Measurements from ENCODE around the gene KMT2C. TPM values are rescaled to one million over a fixed set of nuclear protein-coding genes. Genes with fewer than 3 reads are reported as not detected.
"Not testable (repeated sequence)": the region's sequence is repeated elsewhere in the genome, so short reads cannot be mapped to it uniquely, and the experiment has no call there.

The KMT2C gene
- total RNA-seq, 1 donor, result 36.2 TPM

DNA sequence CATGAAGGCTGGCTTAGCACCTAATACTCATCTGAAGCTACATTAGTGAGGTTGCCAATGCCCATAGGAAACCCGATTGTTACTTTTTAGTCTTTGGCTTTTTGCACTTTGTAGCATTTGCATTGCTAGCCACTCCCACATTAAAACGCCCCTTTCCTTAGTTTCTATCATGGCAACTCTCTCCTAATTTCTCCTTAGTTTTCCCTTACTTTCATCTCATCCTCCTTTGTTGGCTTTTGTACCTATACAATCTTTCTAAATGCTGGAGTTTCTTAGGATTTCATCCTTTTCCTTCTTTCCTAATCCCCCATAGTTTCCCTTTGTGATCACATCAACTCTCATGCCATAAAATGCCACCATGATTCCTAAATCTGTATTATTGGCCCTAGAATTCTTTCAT, 168.9 kb downstream of the KMT2C start:
- H4K20me1 ChIP-seq (ENCODE audit: insufficient read depth, low read length); H3K27ac ChIP-seq (ENCODE audit: low read depth, low read length); H3K36me3 ChIP-seq (ENCODE audit: insufficient read depth, low read length); H3K4me2 ChIP-seq (ENCODE audit: insufficient read depth, low read length); H3K4me1 ChIP-seq (ENCODE audit: insufficient read depth, low read length); H3K79me2 ChIP-seq (ENCODE audit: insufficient read depth, low read length); DNase-seq (ENCODE audit: insufficient read length, low spot score, missing footprints); H2AFZ ChIP-seq (ENCODE audit: low read length); H3K9me3 ChIP-seq (ENCODE audit: low read depth, low read length); H3K27me3 ChIP-seq (ENCODE audit: insufficient read depth, low read length); H3K4me3 ChIP-seq (ENCODE audit: insufficient read depth, low read length): not testable (repeated sequence)

DNA sequence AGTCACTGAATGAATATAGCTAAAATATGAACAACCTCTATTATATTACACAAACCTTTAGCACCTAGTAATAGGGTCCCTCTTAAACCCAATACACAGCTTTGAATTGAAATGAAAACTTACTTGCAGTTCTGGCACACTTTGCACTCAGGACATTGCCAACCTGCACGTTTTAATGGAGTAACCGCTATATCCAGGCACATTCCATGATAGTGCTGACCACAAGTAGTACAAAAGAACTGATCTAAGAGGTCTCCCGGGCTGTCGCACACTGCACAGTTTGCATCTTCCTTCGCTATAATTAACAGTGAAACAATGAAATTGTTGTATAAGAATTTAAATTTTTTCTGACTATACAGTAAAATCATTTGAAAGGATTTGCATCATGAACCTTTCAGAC, 170.9 kb downstream of the KMT2C start:
- not testable (repeated sequence) for H3K4me2 ChIP-seq (ENCODE audit: insufficient read depth, low read length); H3K9me3 ChIP-seq (ENCODE audit: low read depth, low read length); H3K79me2 ChIP-seq (ENCODE audit: insufficient read depth, low read length); H3K36me3 ChIP-seq (ENCODE audit: insufficient read depth, low read length); H3K4me3 ChIP-seq (ENCODE audit: insufficient read depth, low read length); H3K4me1 ChIP-seq (ENCODE audit: insufficient read depth, low read length); H4K20me1 ChIP-seq (ENCODE audit: insufficient read depth, low read length); H2AFZ ChIP-seq (ENCODE audit: low read length); DNase-seq (ENCODE audit: insufficient read length, low spot score, missing footprints); H3K27ac ChIP-seq (ENCODE audit: low read depth, low read length); H3K27me3 ChIP-seq (ENCODE audit: insufficient read depth, low read length)

DNA sequence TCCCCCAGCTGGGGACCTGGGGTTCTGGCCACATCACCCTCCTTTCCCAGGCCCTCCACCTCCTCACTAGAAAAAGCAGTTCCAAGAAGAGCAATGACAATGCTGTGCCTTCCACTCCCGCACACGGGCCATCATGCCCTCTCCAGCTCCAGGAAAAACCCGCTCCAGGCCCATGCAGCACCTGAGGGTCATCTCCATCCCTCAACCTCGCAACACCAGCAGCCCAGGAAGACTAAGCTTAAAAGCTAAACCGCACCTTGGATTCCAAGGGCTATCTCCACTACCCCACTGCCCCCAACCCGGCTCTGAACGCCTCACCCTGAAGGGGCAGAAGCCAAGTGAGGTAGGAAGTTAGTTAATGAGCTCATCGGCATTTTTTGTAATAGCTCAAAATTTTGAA, 173.7 kb downstream of the KMT2C start:
- H3K36me3 ChIP-seq (ENCODE audit: insufficient read depth, low read length), result peaks cover 11% of the 10 kb centered on the region
- not testable (repeated sequence) for H3K4me3 ChIP-seq (ENCODE audit: insufficient read depth, low read length); DNase-seq (ENCODE audit: insufficient read length, low spot score, missing footprints); H3K4me1 ChIP-seq (ENCODE audit: insufficient read depth, low read length); H2AFZ ChIP-seq (ENCODE audit: low read length); H3K27me3 ChIP-seq (ENCODE audit: insufficient read depth, low read length); H3K27ac ChIP-seq (ENCODE audit: low read depth, low read length); H3K4me2 ChIP-seq (ENCODE audit: insufficient read depth, low read length); H3K79me2 ChIP-seq (ENCODE audit: insufficient read depth, low read length); H4K20me1 ChIP-seq (ENCODE audit: insufficient read depth, low read length); H3K9me3 ChIP-seq (ENCODE audit: low read depth, low read length)

DNA sequence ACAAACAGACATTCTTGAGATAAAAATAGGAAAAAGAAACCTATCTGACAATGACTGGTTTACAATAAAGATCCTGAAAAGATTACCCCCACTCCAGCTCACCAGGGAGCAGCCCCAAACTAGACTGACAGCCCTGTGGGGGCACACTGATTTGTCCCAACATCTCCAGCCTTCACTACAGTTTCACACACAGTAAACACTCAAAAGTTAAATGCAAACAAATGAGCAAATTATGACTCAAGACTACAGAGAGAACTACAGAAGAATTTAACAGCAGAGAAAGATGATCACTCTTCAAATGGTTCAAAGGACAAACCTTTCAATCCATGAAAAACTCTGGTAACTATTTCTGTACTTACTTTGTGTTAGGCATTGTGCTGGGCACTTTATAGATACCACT, 176.2 kb downstream of the KMT2C start:
- peaks cover 11% of the 10 kb centered on the region for H3K36me3 ChIP-seq (ENCODE audit: insufficient read depth, low read length)
- H3K4me2 ChIP-seq (ENCODE audit: insufficient read depth, low read length); H3K27ac ChIP-seq (ENCODE audit: low read depth, low read length); H4K20me1 ChIP-seq (ENCODE audit: insufficient read depth, low read length); H2AFZ ChIP-seq (ENCODE audit: low read length); H3K4me1 ChIP-seq (ENCODE audit: insufficient read depth, low read length); H3K4me3 ChIP-seq (ENCODE audit: insufficient read depth, low read length); H3K27me3 ChIP-seq (ENCODE audit: insufficient read depth, low read length); DNase-seq (ENCODE audit: insufficient read length, low spot score, missing footprints); H3K9me3 ChIP-seq (ENCODE audit: low read depth, low read length); H3K79me2 ChIP-seq (ENCODE audit: insufficient read depth, low read length): not testable (repeated sequence)

DNA sequence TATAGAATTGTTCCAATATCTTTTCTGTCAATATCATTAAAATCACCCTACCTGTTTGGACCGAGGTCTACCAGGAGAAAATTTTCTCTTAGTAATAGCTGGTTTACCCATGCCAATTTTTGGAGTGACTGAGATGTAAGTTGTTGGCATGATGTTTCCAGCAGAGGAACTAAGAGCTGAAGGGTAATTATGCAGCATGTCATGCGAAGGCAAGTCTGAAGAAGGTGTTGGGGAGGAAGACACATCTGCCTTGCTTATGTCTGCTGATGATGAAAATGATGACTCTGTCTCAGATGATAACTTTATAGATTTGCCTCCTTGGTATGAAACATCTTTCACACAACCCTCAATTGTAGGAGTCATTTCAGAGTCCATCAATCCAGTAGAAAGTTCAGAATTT, 188.0 kb downstream of the KMT2C start:
- not testable (repeated sequence) for H3K27ac ChIP-seq (ENCODE audit: low read depth, low read length); H3K4me3 ChIP-seq (ENCODE audit: insufficient read depth, low read length); DNase-seq (ENCODE audit: insufficient read length, low spot score, missing footprints); H4K20me1 ChIP-seq (ENCODE audit: insufficient read depth, low read length); H2AFZ ChIP-seq (ENCODE audit: low read length); H3K79me2 ChIP-seq (ENCODE audit: insufficient read depth, low read length); H3K4me1 ChIP-seq (ENCODE audit: insufficient read depth, low read length); H3K4me2 ChIP-seq (ENCODE audit: insufficient read depth, low read length); H3K27me3 ChIP-seq (ENCODE audit: insufficient read depth, low read length); H3K9me3 ChIP-seq (ENCODE audit: low read depth, low read length)
- peaks cover 16% of the 10 kb centered on the region for H3K36me3 ChIP-seq (ENCODE audit: insufficient read depth, low read length)

DNA sequence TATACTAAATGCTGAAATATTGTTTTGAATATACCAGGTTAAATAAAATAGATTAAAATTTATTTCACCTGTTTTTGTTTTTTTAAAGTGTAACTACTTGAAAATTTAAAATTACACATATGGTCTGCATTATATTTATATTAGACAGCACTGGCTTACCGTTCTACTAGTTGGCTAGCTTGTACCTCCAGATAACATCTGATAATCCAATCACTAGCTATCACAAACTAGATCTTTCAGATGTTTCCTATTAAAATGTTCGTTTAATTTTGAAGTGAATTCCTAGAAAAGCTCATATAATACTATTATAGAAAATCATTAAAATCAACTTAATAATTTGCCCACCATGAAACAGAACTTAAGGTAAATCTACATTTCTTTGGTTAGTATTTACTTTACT, 190.4 kb downstream of the KMT2C start:
- not testable (repeated sequence) for H3K27ac ChIP-seq (ENCODE audit: low read depth, low read length); H3K9me3 ChIP-seq (ENCODE audit: low read depth, low read length); H3K4me3 ChIP-seq (ENCODE audit: insufficient read depth, low read length); DNase-seq (ENCODE audit: insufficient read length, low spot score, missing footprints); H3K36me3 ChIP-seq (ENCODE audit: insufficient read depth, low read length); H3K27me3 ChIP-seq (ENCODE audit: insufficient read depth, low read length); H3K4me2 ChIP-seq (ENCODE audit: insufficient read depth, low read length); H4K20me1 ChIP-seq (ENCODE audit: insufficient read depth, low read length); H2AFZ ChIP-seq (ENCODE audit: low read length); H3K79me2 ChIP-seq (ENCODE audit: insufficient read depth, low read length); H3K4me1 ChIP-seq (ENCODE audit: insufficient read depth, low read length)

DNA sequence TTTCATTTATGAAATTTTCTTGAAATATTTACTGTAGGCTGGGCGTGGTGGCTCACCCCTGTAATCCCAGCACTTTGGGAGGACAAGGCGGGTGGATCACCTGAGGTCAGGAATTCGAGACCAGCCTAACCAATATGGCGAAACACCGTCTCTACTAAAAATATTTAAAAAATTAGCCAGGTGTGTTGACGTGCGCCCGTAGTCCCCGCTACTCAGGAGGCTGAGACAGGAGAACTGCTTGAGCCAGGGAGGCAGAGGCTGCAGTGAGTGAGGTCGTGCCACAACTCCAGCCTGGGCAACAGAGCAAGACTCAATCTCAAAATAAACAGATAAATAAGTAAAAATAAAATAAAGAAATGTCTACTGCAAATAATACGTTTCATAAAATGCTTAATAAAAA, 192.3 kb downstream of the KMT2C start:
- not testable (repeated sequence) for H3K9me3 ChIP-seq (ENCODE audit: low read depth, low read length); H3K27ac ChIP-seq (ENCODE audit: low read depth, low read length); H3K27me3 ChIP-seq (ENCODE audit: insufficient read depth, low read length); DNase-seq (ENCODE audit: insufficient read length, low spot score, missing footprints); H3K4me3 ChIP-seq (ENCODE audit: insufficient read depth, low read length); H2AFZ ChIP-seq (ENCODE audit: low read length); H3K4me1 ChIP-seq (ENCODE audit: insufficient read depth, low read length); H3K4me2 ChIP-seq (ENCODE audit: insufficient read depth, low read length); H4K20me1 ChIP-seq (ENCODE audit: insufficient read depth, low read length); H3K36me3 ChIP-seq (ENCODE audit: insufficient read depth, low read length); H3K79me2 ChIP-seq (ENCODE audit: insufficient read depth, low read length)

DNA sequence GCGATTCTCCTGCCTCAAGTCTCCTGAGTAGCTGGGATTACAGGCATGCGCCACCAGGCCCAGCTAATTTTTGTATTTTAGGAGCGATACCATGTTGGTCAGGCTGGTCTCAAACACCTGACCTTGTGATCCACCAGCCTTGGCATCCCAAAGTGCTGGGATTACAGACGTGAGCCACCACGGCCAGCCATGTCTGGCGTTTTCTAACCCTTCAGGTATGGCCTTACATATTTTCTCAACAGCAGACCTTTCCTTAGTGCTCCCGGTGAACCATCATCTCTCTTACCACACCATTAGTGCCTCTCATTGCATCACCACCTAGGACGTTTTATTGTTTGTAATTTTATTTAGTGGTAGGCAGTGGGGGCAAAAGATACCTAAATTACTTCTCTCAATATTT, 194.5 kb downstream of the KMT2C start:
- H3K79me2 ChIP-seq (ENCODE audit: insufficient read depth, low read length), result not testable (repeated sequence)

DNA sequence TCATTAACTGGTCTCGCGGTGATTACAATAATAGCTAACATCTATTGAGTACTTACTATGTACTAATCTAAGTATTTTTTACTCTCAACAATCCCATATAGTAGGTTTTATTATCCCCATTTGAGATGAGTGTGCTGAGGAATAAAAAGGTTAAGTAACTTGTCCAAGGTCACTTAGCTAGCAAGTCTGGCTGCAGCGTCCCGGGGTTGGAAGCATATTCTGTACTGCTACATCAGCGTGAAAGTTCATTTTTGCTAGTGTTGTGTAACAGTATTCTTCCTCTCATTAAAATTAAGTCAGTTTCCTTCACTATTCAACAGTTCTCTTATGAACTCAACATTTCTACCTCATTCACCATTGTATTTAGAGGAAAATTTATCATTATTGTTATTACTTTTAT, 199.5 kb downstream of the KMT2C start:
- not testable (repeated sequence) for DNase-seq (ENCODE audit: insufficient read length, low spot score, missing footprints); H3K27me3 ChIP-seq (ENCODE audit: insufficient read depth, low read length); H3K4me2 ChIP-seq (ENCODE audit: insufficient read depth, low read length)

More for the DNA sequence above, 194.5 kb downstream of the KMT2C start:
- not testable (repeated sequence) for H3K4me2 ChIP-seq (ENCODE audit: insufficient read depth, low read length); H3K27me3 ChIP-seq (ENCODE audit: insufficient read depth, low read length); H3K27ac ChIP-seq (ENCODE audit: low read depth, low read length); H3K36me3 ChIP-seq (ENCODE audit: insufficient read depth, low read length); H3K4me3 ChIP-seq (ENCODE audit: insufficient read depth, low read length); H3K4me1 ChIP-seq (ENCODE audit: insufficient read depth, low read length); H3K9me3 ChIP-seq (ENCODE audit: low read depth, low read length); H2AFZ ChIP-seq (ENCODE audit: low read length); H4K20me1 ChIP-seq (ENCODE audit: insufficient read depth, low read length); DNase-seq (ENCODE audit: insufficient read length, low spot score, missing footprints)

More for the DNA sequence above, 199.5 kb downstream of the KMT2C start:
- H3K36me3 ChIP-seq (ENCODE audit: insufficient read depth, low read length); H2AFZ ChIP-seq (ENCODE audit: low read length); H4K20me1 ChIP-seq (ENCODE audit: insufficient read depth, low read length); H3K79me2 ChIP-seq (ENCODE audit: insufficient read depth, low read length); H3K27ac ChIP-seq (ENCODE audit: low read depth, low read length); H3K9me3 ChIP-seq (ENCODE audit: low read depth, low read length); H3K4me3 ChIP-seq (ENCODE audit: insufficient read depth, low read length); H3K4me1 ChIP-seq (ENCODE audit: insufficient read depth, low read length): not testable (repeated sequence)
